Mucosa of rectum (tissue), 2 donors: ENCODE results near the gene MTMR11.
"Not testable (repeated sequence)": the region's sequence is repeated elsewhere in the genome, so short reads cannot be mapped to it uniquely, and the experiment has no call there.

Experiments
- H3K27ac ChIP-seq, 2 donors: one replicate each; pipeline ENCODE4 v1.7.0; 2013; ENCODE audit warnings: inconsistent platforms in 2 of 2, low read depth in 2 of 2, low read length in 2 of 2
- H3K27me3 ChIP-seq, 2 donors: one replicate each; pipeline ENCODE4 v1.7.0; 2013; ENCODE audit warnings: low read length in 2 of 2; ENCODE audit not compliant: control insufficient read depth in 2 of 2, insufficient read depth in 2 of 2
- H3K36me3 ChIP-seq, 2 donors: one replicate each; pipeline ENCODE4 v1.7.0; 2013; ENCODE audit warnings: low read length in 2 of 2; ENCODE audit not compliant: control insufficient read depth in 2 of 2, insufficient read depth in 2 of 2
- H3K4me1 ChIP-seq, 2 donors: one replicate each; pipeline ENCODE4 v1.7.0; 2013; ENCODE audit warnings: low read length in 2 of 2, mild to moderate bottlenecking in 1 of 2; ENCODE audit not compliant: control insufficient read depth in 2 of 2, insufficient read depth in 2 of 2
- H3K4me3 ChIP-seq, 2 donors: one replicate each; pipeline ENCODE4 v1.7.0; 2013; ENCODE audit warnings: low read length in 2 of 2
- H3K9ac ChIP-seq, 2 donors: one replicate each; pipeline ENCODE4 v1.7.0; 2013; ENCODE audit warnings: low read length in 2 of 2, low read depth in 1 of 2, mild to moderate bottlenecking in 1 of 2
- H3K9me3 ChIP-seq, 2 donors: one replicate each; pipeline ENCODE4 v1.7.0; 2013; ENCODE audit warnings: low read length in 2 of 2; ENCODE audit not compliant: control insufficient read depth in 2 of 2
- donor health status: healthy.
- donor health status: Normal muscosa, but diverticular disease.

MTMR11 gene

GRCh38 chr1:149914545-149914944, 22.1 kb downstream of the MTMR11 start:
- Histone ChIP-seq H3K27me3 (peaks cover 2 to 3% of the 10 kb centered on the region in 2 donors), H3K4me1 (peaks cover 0 to 7% of the 10 kb centered on the region in 2 donors), H3K9me3 (no peaks in the 10 kb centered on the region), H3K27ac (no peak overlapping the region), H3K4me3 (no peak overlapping the region), H3K36me3 (no peaks in the 10 kb centered on the region), H3K9ac (no peak overlapping the region)

GRCh38 chr1:149906570-149907075, 30.1 kb downstream of the MTMR11 start:
- H3K36me3 ChIP-seq, result no peaks in the 10 kb centered on the region
- H3K27me3 ChIP-seq, result no peaks in the 10 kb centered on the region
- H3K9me3 ChIP-seq, result no peaks in the 10 kb centered on the region
- no peak overlapping the region for H3K27ac ChIP-seq
- no peaks in the 10 kb centered on the region for H3K4me1 ChIP-seq
- H3K9ac ChIP-seq, result no peak overlapping the region
- no peak overlapping the region for H3K4me3 ChIP-seq

DNA sequence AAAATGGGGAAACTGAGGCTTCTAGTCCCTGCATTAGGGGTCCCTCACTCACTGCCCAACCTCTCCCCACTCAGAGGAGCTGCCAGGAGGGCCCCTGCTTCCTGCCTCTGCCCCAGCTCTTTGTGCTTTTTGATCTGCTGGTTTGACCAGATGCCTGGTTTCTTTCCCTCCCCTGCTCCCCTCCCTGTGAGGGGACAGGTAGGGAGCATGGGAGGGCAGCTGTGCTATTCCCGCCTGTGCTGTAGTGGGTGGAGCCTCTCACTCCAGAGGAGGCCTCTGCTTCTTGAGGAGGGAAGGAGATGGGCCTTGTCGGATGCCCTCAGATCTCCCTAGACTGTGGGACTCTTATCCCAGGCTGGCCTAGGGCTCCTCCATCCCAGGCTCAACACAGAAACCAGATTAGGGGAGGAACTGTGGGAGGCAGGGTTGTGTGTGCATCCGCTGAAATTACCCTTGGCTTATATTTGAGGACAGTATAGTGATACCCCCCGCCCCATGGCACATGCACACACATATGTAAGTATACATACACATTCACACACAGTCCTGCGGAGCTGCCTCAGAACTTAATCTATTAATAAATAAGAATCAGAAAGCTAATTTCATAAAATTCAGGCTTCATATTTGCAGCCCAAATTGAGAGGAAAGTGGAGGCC, 32.7 kb downstream of the MTMR11 start:
- Histone ChIP-seq H3K4me3 (no peak overlapping the region), H3K36me3 (no peaks in the 10 kb centered on the region), H3K27me3 (no peaks in the 10 kb centered on the region), H3K9me3 (no peaks in the 10 kb centered on the region), H3K4me1 (peaks cover 5 to 8% of the 10 kb centered on the region in 2 donors), H3K9ac (no peak overlapping the region), H3K27ac (no peak overlapping the region)

GRCh38 chr1:149899460-149900284, 37.0 kb downstream of the MTMR11 start, which contains the start of gene BOLA1:
Gene BOLA1, plus strand, starts transcription at chr1:149899568. Its CDS starts 492 bp downstream, at chr1:149900060.
- peaks cover 5 to 8% of the 10 kb centered on the region in 2 donors for H3K4me1 ChIP-seq
- no peaks in the 10 kb centered on the region for H3K9me3 ChIP-seq
- H3K4me3 ChIP-seq, result peak within 1 kb of the TSS; percentile 82 to 90
- H3K27me3 ChIP-seq, result no peaks in the 10 kb centered on the region
- H3K9ac ChIP-seq, result peak within 1 kb of the TSS; percentile 85 to 93
- no peaks in the 10 kb centered on the region for H3K36me3 ChIP-seq
- H3K27ac ChIP-seq, result peak within 1 kb of the TSS; percentile 77 to 89

DNA sequence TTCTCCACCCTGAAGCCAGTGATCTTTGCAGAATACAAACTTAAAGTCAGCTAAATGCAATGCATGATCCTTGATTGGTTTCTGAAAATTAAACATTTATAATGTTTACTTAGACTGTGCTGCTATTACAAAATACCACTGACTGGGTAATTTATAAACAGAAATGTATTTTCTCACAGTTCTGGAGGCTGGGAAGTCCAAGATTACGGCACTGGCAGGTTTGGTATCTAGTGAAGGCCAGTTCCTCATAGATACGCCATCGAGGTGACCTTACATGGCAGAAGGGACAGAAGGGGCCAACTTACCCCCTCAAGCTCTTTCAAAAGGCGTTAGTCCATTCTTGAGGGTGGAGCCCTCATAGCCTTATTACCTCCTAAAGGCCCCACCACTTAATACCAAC, 40.1 kb downstream of the MTMR11 start:
- Histone ChIP-seq H3K36me3 (no peaks in the 10 kb centered on the region), H3K27ac (no peak overlapping the region), H3K9me3 (no peaks in the 10 kb centered on the region), H3K4me3 (no peak overlapping the region), H3K27me3 (no peaks in the 10 kb centered on the region), H3K4me1 (peaks cover 5 to 8% of the 10 kb centered on the region in 2 donors), H3K9ac (no peak overlapping the region)

GRCh38 chr1:149888999-149889289, 47.7 kb downstream of the MTMR11 start:
- Histone ChIP-seq H3K4me3 (peak overlapping the region; percentile 94 to 97), H3K27ac (peak overlapping the region; percentile 98 to 100), H3K9me3 (no peaks in the 10 kb centered on the region), H3K36me3 (no peaks in the 10 kb centered on the region), H3K9ac (peak overlapping the region in 1 of 2 donors; percentile 99), H3K27me3 (no peaks in the 10 kb centered on the region), H3K4me1 (peaks cover 11 to 21% of the 10 kb centered on the region in 2 donors)

DNA sequence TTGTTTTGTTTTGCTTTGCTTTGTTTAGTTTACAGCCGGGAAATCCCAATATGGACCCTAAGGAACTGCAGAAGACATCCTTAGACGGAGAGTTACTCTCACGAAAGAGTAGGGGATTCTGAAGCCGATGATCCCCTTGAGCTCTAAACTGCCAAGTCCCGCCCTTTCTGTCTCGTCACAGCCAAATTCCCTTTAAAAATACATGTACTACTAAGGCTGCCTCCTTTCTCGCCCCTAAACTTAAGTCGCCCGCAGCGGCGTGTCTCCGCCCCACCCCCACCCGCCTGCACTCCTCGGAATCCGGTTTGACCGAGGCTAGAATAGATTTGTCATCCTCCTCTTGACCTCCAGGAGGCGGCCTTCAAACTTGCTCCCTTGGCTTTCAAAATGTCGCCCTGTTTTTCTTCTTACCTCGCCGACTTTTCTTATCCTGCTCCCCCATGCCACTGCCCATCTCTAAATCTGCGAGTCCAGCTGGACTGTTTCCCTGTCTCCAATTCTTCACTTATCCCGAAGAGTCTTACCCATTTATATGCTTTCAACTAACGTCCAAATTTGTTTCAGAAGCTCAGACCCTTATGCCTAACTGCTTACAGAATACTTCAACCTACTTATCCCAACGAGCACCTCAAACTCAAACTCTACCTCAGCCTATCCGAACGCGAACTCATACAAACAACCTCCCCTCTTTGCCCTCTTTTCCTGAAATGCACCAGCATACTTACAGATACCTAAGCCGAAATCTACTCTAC, 48.3 kb downstream of the MTMR11 start:
- H3K9me3 ChIP-seq, result no peaks in the 10 kb centered on the region
- H3K4me3 ChIP-seq, result peak overlapping the region; percentile 94 to 97
- peak overlapping the region; percentile 98 to 99 for H3K9ac ChIP-seq
- H3K27ac ChIP-seq, result peak overlapping the region; percentile 98 to 100
- peaks cover 15 to 23% of the 10 kb centered on the region in 2 donors for H3K4me1 ChIP-seq
- H3K27me3 ChIP-seq, result no peaks in the 10 kb centered on the region
- no peaks in the 10 kb centered on the region for H3K36me3 ChIP-seq

- Histone ChIP-seq H3K4me1 (peaks cover 15 to 23% of the 10 kb centered on the region in 2 donors), H3K4me3 (peak overlapping the region; percentile 94 to 97), H3K9ac (peak overlapping the region; percentile 98 to 99), H3K9me3 (no peaks in the 10 kb centered on the region), H3K27me3 (no peaks in the 10 kb centered on the region), H3K27ac (peak overlapping the region; percentile 98 to 100), H3K36me3 (no peaks in the 10 kb centered on the region)
Measured at GRCh38 chr1:149887456-149888246, 49.0 kb downstream of the MTMR11 start.

GRCh38 chr1:149887196-149887455, 49.6 kb downstream of the MTMR11 start:
- peak overlapping the region; percentile 94 to 97 for H3K4me3 ChIP-seq
- H3K9ac ChIP-seq, result peak overlapping the region; percentile 98 to 99
- H3K4me1 ChIP-seq, result peaks cover 15 to 23% of the 10 kb centered on the region in 2 donors
- not testable (repeated sequence) for H3K9me3 ChIP-seq, H3K36me3 ChIP-seq, H3K27me3 ChIP-seq
- H3K27ac ChIP-seq, result peak overlapping the region; percentile 98 to 100
